WTC11 (cell line): Measurements from ENCODE around the gene NHLH2. TPM values are rescaled to one million over a fixed set of nuclear protein-coding genes. Genes with fewer than 3 reads are reported as not detected.

Experiments used
- ATAC-seq: fragments of 200-7000 bp; cut with Tn5 transposase; 2 replicates; pipeline ENCODE4 v1.10.0; 2021; ENCODE audit warnings: mild to moderate bottlenecking, moderate library complexity
- CTCF ChIA-PET: fragments of 300-600 bp; sonication (Branson Sonifier 250); formaldehyde crosslinking; loops from one replicate; lab custom pipeline; 2021; ENCODE audit warnings: antibody characterized with exemption; lab: Charles Lee
- POLR2A ChIA-PET: fragments of 350-600 bp; sonication (Branson Sonifier 250); formaldehyde crosslinking; loops from one replicate; lab custom pipeline; 2021; ENCODE audit warnings: antibody characterized with exemption; lab: Charles Lee
- DNase-seq: peaks from one replicate; pipeline ENCODE4 v3.0.0; 2021; ENCODE audit warnings: low spot score
- H3K27ac Mint-ChIP-seq: 2 replicates; pipeline ENCODE4 v1.8.0; 2021; ENCODE audit warnings: mixed read lengths
- H3K27me3 Mint-ChIP-seq: 2 replicates; pipeline ENCODE4 v1.8.0; 2021; ENCODE audit warnings: low read depth, mild to moderate bottlenecking, moderate library complexity, mixed read lengths
- H3K36me3 Mint-ChIP-seq: 2 replicates; pipeline ENCODE4 v1.8.0; 2021; ENCODE audit warnings: mixed read lengths
- H3K4me1 Mint-ChIP-seq: 2 replicates; pipeline ENCODE4 v1.8.0; 2022; ENCODE audit warnings: mixed read lengths
- H3K4me3 Mint-ChIP-seq: 2 replicates; pipeline ENCODE4 v1.8.0; 2021; ENCODE audit warnings: mild to moderate bottlenecking, moderate library complexity, mixed read lengths
- H3K9me3 Mint-ChIP-seq: 2 replicates; pipeline ENCODE4 v1.8.0; 2021; ENCODE audit warnings: mixed read lengths
- AFF4 ChIP-seq: sonication (generic); formaldehyde crosslinking; IDR thresholded peaks from 2 replicates; pipeline ENCODE4 v1.8.1; 2023; ENCODE audit warnings: mild to moderate bottlenecking, missing genetic modification reagents, borderline replicate concordance
- ATF6 ChIP-seq: sonication (generic); formaldehyde crosslinking; IDR thresholded peaks from 2 replicates; pipeline ENCODE4 v1.8.1; 2023; ENCODE audit warnings: mild to moderate bottlenecking, missing genetic modification reagents
- ERG ChIP-seq: fragments of 250-450 bp; sonication (Bioruptor Pico); IDR thresholded peaks from 2 replicates; pipeline ENCODE4 v1.8.0; 2021; ENCODE audit warnings: mild to moderate bottlenecking
- ESRRA ChIP-seq: sonication (generic); formaldehyde crosslinking; IDR thresholded peaks from 2 replicates; pipeline ENCODE4 v1.8.1; 2022; ENCODE audit warnings: mild to moderate bottlenecking, missing genetic modification reagents, borderline replicate concordance
- MAX ChIP-seq: sonication (generic); formaldehyde crosslinking; IDR thresholded peaks from 2 replicates; pipeline ENCODE4 v1.8.0; 2022; ENCODE audit warnings: mild to moderate bottlenecking, missing genetic modification reagents
- MXD4 ChIP-seq: fragments of 250-450 bp; sonication (Bioruptor Pico); IDR thresholded peaks from 2 replicates; pipeline ENCODE4 v1.8.0; 2021; ENCODE audit warnings: mild to moderate bottlenecking, moderate library complexity, borderline replicate concordance
- SP1 ChIP-seq: sonication (generic); formaldehyde crosslinking; conservative IDR thresholded peaks from 2 replicates; pipeline ENCODE4 v1.8.1; 2022; ENCODE audit warnings: missing genetic modification reagents
- TEAD1 ChIP-seq: sonication (generic); formaldehyde crosslinking; IDR thresholded peaks from 2 replicates; pipeline ENCODE4 v1.8.0; 2022; ENCODE audit warnings: mild to moderate bottlenecking, missing genetic modification reagents
- USF1 ChIP-seq: sonication (generic); formaldehyde crosslinking; IDR thresholded peaks from 2 replicates; pipeline ENCODE4 v1.8.0; 2022; ENCODE audit warnings: mild to moderate bottlenecking, missing genetic modification reagents
- ZNF317 ChIP-seq: sonication (generic); formaldehyde crosslinking; IDR thresholded peaks from 2 replicates; pipeline ENCODE4 v1.8.1; 2023; ENCODE audit warnings: low read depth, mild to moderate bottlenecking, moderate library complexity, missing genetic modification reagents, borderline replicate concordance
- ZNF425 ChIP-seq: fragments of 250-450 bp; sonication (Bioruptor Pico); conservative IDR thresholded peaks from 2 replicates; pipeline ENCODE4 v1.9.0; 2021; ENCODE audit warnings: mild to moderate bottlenecking
- total RNA-seq: library from RNA; stranded (reverse); gene quantifications from 3 replicates; pipeline ENCODE4 v1.2.3, GENCODE V29; 2021

The NHLH2 gene
- total RNA-seq, 1 experiment from 2014 or later: 4.3 TPM

GRCh38 chr1:115797486-115797885 lies 43.4 kb downstream of the NHLH2 start:
- H3K4me3 Mint-ChIP-seq: no peak overlapping the region
- H3K36me3 Mint-ChIP-seq: no peaks in the 10 kb centered on the region
- no peaks in the 10 kb centered on the region for H3K27me3 Mint-ChIP-seq

More at GRCh38 chr1:115797486-115797885, 43.4 kb downstream of the NHLH2 start:
- Mint-ChIP-seq H3K9me3 (peaks cover 4% of the 10 kb centered on the region; the same call in 1 of the 2 replicates), H3K4me1 (peaks cover 49% of the 10 kb centered on the region), H3K27ac (no peak overlapping the region)
- TF ChIP-seq ERG (CRISPR knock-in tag) (no peak), MXD4 (CRISPR knock-in tag) (no peak), TEAD1 (CRISPR knock-in tag) (no peak), ESRRA (CRISPR knock-in tag) (no peak), MAX (no peak), ATF6 (CRISPR knock-in tag) (no peak), SP1 (CRISPR knock-in tag) (no peak), ZNF425 (CRISPR knock-in tag) (no peak), AFF4 (no peak), ZNF317 (CRISPR knock-in tag) (no peak), USF1 (CRISPR knock-in tag) (no peak)
- DNase-seq (no peak), ATAC-seq (peak; percentile 29; the same call in 1 of the 2 replicates)
- ChIA-PET POLR2A (no interaction called here), CTCF (interaction anchor here (0.9 to 2.4 kb wide), 7 partner anchors 10 to 688 kb away, joined by 3 to 13 read pairs (median 3); no protein-coding TSS in a partner anchor)
